HFFc6 (cell line): Measurements from ENCODE around the gene PTAR1. TPM values are rescaled to one million over a fixed set of nuclear protein-coding genes. Genes with fewer than 3 reads are reported as not detected.

Source experiments
- DNase-seq: peaks from one replicate; pipeline ENCODE4 v3.0.0-alpha.2; 2018
- H3K27ac Mint-ChIP-seq: 2 replicates; pipeline ENCODE4 v1.8.0; 2020; ENCODE audit warnings: mild to moderate bottlenecking, mixed read lengths
- H3K27me3 Mint-ChIP-seq: 2 replicates; pipeline ENCODE4 v1.8.0; 2021; ENCODE audit warnings: mild to moderate bottlenecking, moderate library complexity, mixed read lengths; ENCODE audit not compliant: insufficient read depth
- H3K36me3 Mint-ChIP-seq: 2 replicates; pipeline ENCODE4 v1.8.0; 2021; ENCODE audit warnings: low read depth, mixed read lengths
- H3K4me1 Mint-ChIP-seq: 2 replicates; pipeline ENCODE4 v1.8.0; 2020; ENCODE audit warnings: low read depth, mixed read lengths
- H3K4me3 Mint-ChIP-seq: 2 replicates; pipeline ENCODE4 v1.8.0; 2020; ENCODE audit warnings: mild to moderate bottlenecking, moderate library complexity, mixed read lengths
- H3K9me3 Mint-ChIP-seq: 2 replicates; pipeline ENCODE4 v1.8.0; 2020; ENCODE audit warnings: mild to moderate bottlenecking, mixed read lengths
- total RNA-seq, 6 experiments: library from RNA; stranded (reverse); fragmentation: NEBNext Ultra II Directional; extraction: Animal tissue kit (Norgen Biotek cat#: 25700); gene quantifications; 2 replicates in 1 of 6; 3 replicates in 5 of 6; pipeline ENCODE4 v1.2.3, GENCODE V29; 2021
- TF ChIP-seq, protein P1 (sequence below): fragments of 200-600 bp; sonication (generic); IDR thresholded peaks from 2 replicates; pipeline ENCODE4 v1.5.0; 2021; ENCODE audit warnings: antibody characterized with exemption, mild to moderate bottlenecking

Gene PTAR1
- total RNA-seq, 6 experiments from 2014 or later, result 49.8 to 61.3 (median 55.3) TPM

DNA sequence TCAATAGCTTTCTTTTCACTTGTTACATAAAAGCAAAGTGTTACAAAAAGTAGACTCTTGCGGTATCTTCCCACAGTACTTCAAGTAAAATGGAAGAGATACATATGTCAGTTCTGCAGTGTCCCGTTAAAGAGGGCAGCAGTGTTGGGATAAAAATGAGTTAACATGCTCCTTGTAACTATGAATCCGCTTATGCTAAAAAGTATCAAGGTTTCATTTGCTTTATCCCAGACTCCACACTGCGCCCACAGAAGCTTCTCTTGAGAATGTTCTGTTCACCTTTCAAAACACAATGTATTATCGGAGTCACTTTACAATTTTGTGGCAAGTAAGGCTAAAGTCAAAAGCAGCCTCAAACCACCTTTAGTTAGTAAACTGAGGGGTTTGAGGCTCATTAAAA, 790 bp downstream of the PTAR1 start:
- Mint-ChIP-seq H3K4me3 (peak overlapping the region; percentile 97), H3K4me1 (peaks cover 60% of the 10 kb centered on the region), H3K36me3 (peaks cover 11% of the 10 kb centered on the region), H3K9me3 (no peaks in the 10 kb centered on the region), H3K27me3 (no peaks in the 10 kb centered on the region), H3K27ac (peak overlapping the region; percentile 96)
- TF ChIP-seq, protein P1, sequence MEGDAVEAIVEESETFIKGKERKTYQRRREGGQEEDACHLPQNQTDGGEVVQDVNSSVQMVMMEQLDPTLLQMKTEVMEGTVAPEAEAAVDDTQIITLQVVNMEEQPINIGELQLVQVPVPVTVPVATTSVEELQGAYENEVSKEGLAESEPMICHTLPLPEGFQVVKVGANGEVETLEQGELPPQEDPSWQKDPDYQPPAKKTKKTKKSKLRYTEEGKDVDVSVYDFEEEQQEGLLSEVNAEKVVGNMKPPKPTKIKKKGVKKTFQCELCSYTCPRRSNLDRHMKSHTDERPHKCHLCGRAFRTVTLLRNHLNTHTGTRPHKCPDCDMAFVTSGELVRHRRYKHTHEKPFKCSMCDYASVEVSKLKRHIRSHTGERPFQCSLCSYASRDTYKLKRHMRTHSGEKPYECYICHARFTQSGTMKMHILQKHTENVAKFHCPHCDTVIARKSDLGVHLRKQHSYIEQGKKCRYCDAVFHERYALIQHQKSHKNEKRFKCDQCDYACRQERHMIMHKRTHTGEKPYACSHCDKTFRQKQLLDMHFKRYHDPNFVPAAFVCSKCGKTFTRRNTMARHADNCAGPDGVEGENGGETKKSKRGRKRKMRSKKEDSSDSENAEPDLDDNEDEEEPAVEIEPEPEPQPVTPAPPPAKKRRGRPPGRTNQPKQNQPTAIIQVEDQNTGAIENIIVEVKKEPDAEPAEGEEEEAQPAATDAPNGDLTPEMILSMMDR, result no peak
- no peak for DNase-seq

DNA sequence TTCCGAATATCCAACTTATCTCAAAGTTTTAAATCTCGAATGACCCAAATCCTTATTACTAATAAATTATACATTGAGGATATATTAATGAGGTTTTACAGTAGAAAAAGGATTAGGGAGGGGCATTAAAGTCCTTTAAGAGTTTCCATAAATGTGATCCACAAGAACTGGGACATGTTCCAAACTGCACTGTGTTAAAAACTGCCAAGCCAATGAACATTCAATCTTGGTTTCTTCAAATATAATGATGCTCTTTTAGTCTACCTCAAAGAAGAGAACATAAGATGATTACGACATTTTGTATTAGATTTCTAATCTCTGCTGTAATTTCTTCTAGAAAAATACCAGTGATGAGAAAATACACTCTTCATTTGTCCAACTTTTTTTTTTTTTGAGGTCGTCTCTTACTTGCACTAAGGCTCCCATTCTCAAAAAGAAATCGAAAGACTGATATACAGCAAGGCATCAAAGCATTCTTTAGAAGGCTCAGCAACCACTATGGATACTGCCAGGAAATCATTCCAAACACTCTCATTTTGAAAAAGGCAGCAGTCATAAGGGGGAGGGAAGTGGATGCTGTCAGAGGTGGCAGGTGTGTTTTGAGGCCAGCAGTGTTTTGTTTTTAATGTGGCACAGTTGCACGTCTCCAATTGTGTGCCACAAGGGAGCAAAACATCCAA, 1.7 kb downstream of the PTAR1 start:
- no peaks in the 10 kb centered on the region for H3K27me3 Mint-ChIP-seq
- peaks cover 11% of the 10 kb centered on the region for H3K36me3 Mint-ChIP-seq
- peaks cover 68% of the 10 kb centered on the region for H3K4me1 Mint-ChIP-seq
- TF ChIP-seq, protein P1, result no peak
- peak overlapping the region; percentile 60 for H3K27ac Mint-ChIP-seq
- no peak for DNase-seq
- peak overlapping the region; percentile 97 for H3K4me3 Mint-ChIP-seq
- no peaks in the 10 kb centered on the region for H3K9me3 Mint-ChIP-seq

- Mint-ChIP-seq H3K9me3 (no peaks in the 10 kb centered on the region), H3K4me1 (peaks cover 77% of the 10 kb centered on the region), H3K27ac (no peak overlapping the region), H3K36me3 (peaks cover 20% of the 10 kb centered on the region), H3K27me3 (no peaks in the 10 kb centered on the region), H3K4me3 (no peak overlapping the region)
- TF ChIP-seq, protein P1, result no peak
- no peak for DNase-seq
Observed at GRCh38 chr9:69755205-69755604, 4.6 kb downstream of the PTAR1 start.

- no peaks in the 10 kb centered on the region for H3K9me3 Mint-ChIP-seq
- no peak overlapping the region for H3K4me3 Mint-ChIP-seq
- peaks cover 88% of the 10 kb centered on the region for H3K4me1 Mint-ChIP-seq
- peaks cover 25% of the 10 kb centered on the region for H3K36me3 Mint-ChIP-seq
- H3K27me3 Mint-ChIP-seq, result no peaks in the 10 kb centered on the region
- DNase-seq, result no peak
- H3K27ac Mint-ChIP-seq, result no peak overlapping the region; the same call in 1 of the 2 replicates
- TF ChIP-seq, protein P1, result no peak
Observed at GRCh38 chr9:69753830-69754229, 6.0 kb downstream of the PTAR1 start.

DNA sequence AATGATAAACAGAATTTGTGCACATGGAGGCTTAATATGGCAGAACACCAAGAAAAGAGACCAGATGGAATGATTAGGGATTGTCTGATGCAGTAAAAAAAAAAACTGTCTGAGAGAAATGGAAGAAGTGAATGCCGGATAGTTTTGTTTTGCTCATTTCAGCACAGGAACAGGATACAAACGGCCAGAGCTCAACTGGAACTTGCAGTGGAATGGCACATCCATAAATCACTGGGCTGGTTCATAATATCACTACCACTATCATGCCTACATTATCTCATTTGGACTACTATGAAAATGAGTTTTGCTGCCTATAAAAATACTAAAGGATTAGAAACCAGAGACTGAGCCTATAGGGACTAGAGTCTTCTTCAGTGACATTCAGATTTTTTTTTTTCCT, 9.7 kb downstream of the PTAR1 start:
- H3K27ac Mint-ChIP-seq, result peak overlapping the region; percentile 44
- peaks cover 89% of the 10 kb centered on the region for H3K4me1 Mint-ChIP-seq
- TF ChIP-seq, protein P1, result no peak
- H3K9me3 Mint-ChIP-seq, result no peaks in the 10 kb centered on the region
- peaks cover 28% of the 10 kb centered on the region for H3K36me3 Mint-ChIP-seq
- H3K4me3 Mint-ChIP-seq, result no peak overlapping the region
- no peaks in the 10 kb centered on the region for H3K27me3 Mint-ChIP-seq
- no peak for DNase-seq
